ENCODE data around the gene SULT1A2.
A peak's percentile ranks its signal among the peaks of the same experiment; 100 is the strongest.
"Not testable (repeated sequence)": the region's sequence is repeated elsewhere in the genome, so short reads cannot be mapped to it uniquely, and the experiment has no call there.

SULT1A2 gene

GRCh38 chr16:28556914-28557320, 39.9 kb downstream of the SULT1A2 start:
- DNase-seq = peak; percentile 63 to 70

- DNase-seq = peak; percentile 53 to 55
Observed at GRCh38 chr16:28555561-28555960, 41.3 kb downstream of the SULT1A2 start.

GRCh38 chr16:28554634-28555423, 42.0 kb downstream of the SULT1A2 start:
- DNase-seq = no peak

GRCh38 chr16:28553776-28554633, 42.8 kb downstream of the SULT1A2 start, which contains the start of gene SGF29:
Gene SGF29 (plus strand): TSS chr16:28553920. CDS start chr16:28581070, 27,150 bp downstream.
- peak; percentile 97 for DNase-seq

- peak; percentile 70 to 77 for DNase-seq
Observed at GRCh38 chr16:28549301-28549899, 47.5 kb downstream of the SULT1A2 start.

- no peak for DNase-seq
Observed at GRCh38 chr16:28548306-28548802, 48.5 kb downstream of the SULT1A2 start.

GRCh38 chr16:28546626-28547025, 50.2 kb downstream of the SULT1A2 start:
- no peak for DNase-seq

- not testable (repeated sequence) for DNase-seq
Observed at GRCh38 chr16:28545964-28546363, 50.9 kb downstream of the SULT1A2 start.

- DNase-seq = no peak
Observed at GRCh38 chr16:28544998-28545397, 51.9 kb downstream of the SULT1A2 start.

GRCh38 chr16:28543072-28543471, 53.8 kb downstream of the SULT1A2 start:
- peak; percentile 94 to 95 for DNase-seq

- no peak for DNase-seq
Observed at GRCh38 chr16:28542646-28543045, 54.2 kb downstream of the SULT1A2 start.

Measured in inflammatory macrophage (primary cell).